HG02885 (cell line): ENCODE results near the gene METTL27.
"Not testable (repeated sequence)": the region's sequence is repeated elsewhere in the genome, so short reads cannot be mapped to it uniquely, and the experiment has no call there.

Experiments used
- ATAC-seq: cut with Tn5 transposase; IDR thresholded peaks from one replicate; pipeline ENCODE4 v1.9.1; 2021; ENCODE audit warnings: mild to moderate bottlenecking; ENCODE audit not compliant: unreplicated experiment, poor library complexity

The METTL27 gene

GRCh38 chr7:73823257-73823656 lies 19.1 kb downstream of the METTL27 start:
- no peak for ATAC-seq

- no peak for ATAC-seq
These were observed 19.8 kb downstream of the METTL27 start for GRCh38 chr7:73822319-73823173.

- not testable (repeated sequence) for ATAC-seq
These were observed 20.6 kb downstream of the METTL27 start for GRCh38 chr7:73821597-73822285.

GRCh38 chr7:73820013-73820412 lies 22.3 kb downstream of the METTL27 start:
- ATAC-seq = no peak

- no peak for ATAC-seq
These were observed 25.2 kb downstream of the METTL27 start for GRCh38 chr7:73817121-73817520.

- ATAC-seq = no peak
These were observed 26.9 kb downstream of the METTL27 start for GRCh38 chr7:73815436-73815835.

- no peak for ATAC-seq
These were observed 29.3 kb downstream of the METTL27 start for GRCh38 chr7:73812996-73813395.

- peak; percentile 54 for ATAC-seq
These were observed 30.6 kb downstream of the METTL27 start for GRCh38 chr7:73811760-73812168.

- ATAC-seq = no peak
These were observed 31.3 kb downstream of the METTL27 start for GRCh38 chr7:73810998-73811360.

GRCh38 chr7:73809467-73809951 lies 32.8 kb downstream of the METTL27 start:
- no peak for ATAC-seq

GRCh38 chr7:73802459-73802858 lies 39.9 kb downstream of the METTL27 start:
- no peak for ATAC-seq

- ATAC-seq = no peak
These were observed 40.7 kb downstream of the METTL27 start for GRCh38 chr7:73801577-73801976.

GRCh38 chr7:73799282-73800141 lies 42.8 kb downstream of the METTL27 start:
- ATAC-seq = no peak

GRCh38 chr7:73797176-73797575 lies 45.1 kb downstream of the METTL27 start:
- not testable (repeated sequence) for ATAC-seq

GRCh38 chr7:73796656-73797055 lies 45.7 kb downstream of the METTL27 start:
- not testable (repeated sequence) for ATAC-seq

- not testable (repeated sequence) for ATAC-seq
These were observed 47.1 kb downstream of the METTL27 start for GRCh38 chr7:73795188-73795587.

GRCh38 chr7:73791170-73791690 lies 51.1 kb downstream of the METTL27 start:
- not testable (repeated sequence) for ATAC-seq

- no peak for ATAC-seq
These were observed 53.3 kb downstream of the METTL27 start for GRCh38 chr7:73789051-73789450.

- not testable (repeated sequence) for ATAC-seq
These were observed 54.6 kb downstream of the METTL27 start for GRCh38 chr7:73787786-73788048.

- ATAC-seq = no peak
These were observed 55.7 kb downstream of the METTL27 start for GRCh38 chr7:73786588-73786987.
